ENCODE measurements around the gene ANO5. TPM values are rescaled to one million over a fixed set of nuclear protein-coding genes. Genes with fewer than 3 reads are reported as not detected.

Gene ANO5
- total RNA-seq, 2 experiments from 2014 or later: not detected

- no peak overlapping the region for H2AFZ ChIP-seq (ENCODE audit: low read length)
- no TSS peak for BruUV-seq (replicated peaks)
- no peak for DNase-seq (ENCODE audit: low spot score)
- H3K79me2 ChIP-seq (ENCODE audit: insufficient read depth, low read depth, low read length): no peaks in the 10 kb centered on the region
- TF ChIP-seq CTCF (conservative IDR thresholded peaks at IDR 0.05; ENCODE audit: low read length) (no peak), EZH2phosphoT487 (IDR thresholded peaks at IDR 0.05; ENCODE audit: borderline replicate concordance, low read depth, low read length) (no peak)
- H3K9me3 ChIP-seq (ENCODE audit: low read length): no peaks in the 10 kb centered on the region
- H3K27ac ChIP-seq (ENCODE audit: low read depth, low read length, poor library complexity, severe bottlenecking): no peak overlapping the region
- H4K20me1 ChIP-seq (ENCODE audit: insufficient read depth, low read length): no peaks in the 10 kb centered on the region
- H3K9me2 ChIP-seq (ENCODE audit: insufficient read depth, low read length): no peaks in the 10 kb centered on the region
- H3K4me2 ChIP-seq (ENCODE audit: low read length): no peak overlapping the region
- ChIA-PET CTCF (ENCODE audit: unreplicated experiment) (no interaction called here), POLR2A (interaction anchor here (1.0 kb wide), 1 partner anchor 158 kb away, joined by 8 read pairs; no protein-coding TSS in a partner anchor)
- no peak overlapping the region for H3K4me3 ChIP-seq (ENCODE audit: low read depth, low read length, poor library complexity, severe bottlenecking)
- intact Hi-C loops (cut with micrococcal nuclease; ENCODE audit: unreplicated experiment): loop anchor here (5.0 to 10.0 kb wide), 2 partner anchors 55 to 1648 kb away; no protein-coding TSS in a partner anchor
- no peaks in the 10 kb centered on the region for H3K36me3 ChIP-seq (ENCODE audit: insufficient read depth, low read length)
- no peaks in the 10 kb centered on the region for H3K4me1 ChIP-seq (ENCODE audit: insufficient read depth, low read length, poor library complexity, severe bottlenecking)
Observed at GRCh38 chr11:22302368-22302767, 109.5 kb downstream of the ANO5 start.

- ChIA-PET CTCF (ENCODE audit: unreplicated experiment) (no interaction called here), POLR2A (interaction anchor here (1.1 kb wide), 1 partner anchor 16 kb away, joined by 3 read pairs; no protein-coding TSS in a partner anchor)
- no TSS peak for BruUV-seq (replicated peaks)
- Histone ChIP-seq H3K36me3 (ENCODE audit: insufficient read depth, low read length) (no peaks in the 10 kb centered on the region), H3K79me2 (ENCODE audit: insufficient read depth, low read depth, low read length) (no peaks in the 10 kb centered on the region), H3K4me2 (ENCODE audit: low read length) (no peak overlapping the region), H3K27ac (ENCODE audit: low read depth, low read length, poor library complexity, severe bottlenecking) (no peak overlapping the region), H2AFZ (ENCODE audit: low read length) (no peak overlapping the region), H3K4me3 (ENCODE audit: low read depth, low read length, poor library complexity, severe bottlenecking) (no peak overlapping the region), H3K9me2 (ENCODE audit: insufficient read depth, low read length) (no peaks in the 10 kb centered on the region), H3K9me3 (ENCODE audit: low read length) (no peaks in the 10 kb centered on the region), H3K4me1 (ENCODE audit: insufficient read depth, low read length, poor library complexity, severe bottlenecking) (no peaks in the 10 kb centered on the region), H4K20me1 (ENCODE audit: insufficient read depth, low read length) (no peaks in the 10 kb centered on the region)
- intact Hi-C loops (cut with micrococcal nuclease; ENCODE audit: unreplicated experiment): loop anchor here (5.0 to 10.0 kb wide), 2 partner anchors 57 to 1650 kb away; no protein-coding TSS in a partner anchor
- TF ChIP-seq CTCF (conservative IDR thresholded peaks at IDR 0.05; ENCODE audit: low read length) (peak; percentile 86), EZH2phosphoT487 (IDR thresholded peaks at IDR 0.05; ENCODE audit: borderline replicate concordance, low read depth, low read length) (no peak)
- peak; percentile 47 for DNase-seq (ENCODE audit: low spot score)
Observed at GRCh38 chr11:22304337-22304961, 111.6 kb downstream of the ANO5 start.

GRCh38 chr11:22317656-22318055 is 124.8 kb downstream of the ANO5 start:
- no peak for DNase-seq (ENCODE audit: low spot score)
- H3K9me2 ChIP-seq (ENCODE audit: insufficient read depth, low read length): no peaks in the 10 kb centered on the region
- H2AFZ ChIP-seq (ENCODE audit: low read length): no peak overlapping the region
- no peak overlapping the region for H3K4me3 ChIP-seq (ENCODE audit: low read depth, low read length, poor library complexity, severe bottlenecking)
- H3K4me2 ChIP-seq (ENCODE audit: low read length): no peak overlapping the region
- POLR2A ChIA-PET: no interaction called here
- BruUV-seq (replicated peaks): no TSS peak
- no peaks in the 10 kb centered on the region for H4K20me1 ChIP-seq (ENCODE audit: insufficient read depth, low read length)
- no peaks in the 10 kb centered on the region for H3K4me1 ChIP-seq (ENCODE audit: insufficient read depth, low read length, poor library complexity, severe bottlenecking)
- H3K9me3 ChIP-seq (ENCODE audit: low read length): no peaks in the 10 kb centered on the region
- H3K27ac ChIP-seq (ENCODE audit: low read depth, low read length, poor library complexity, severe bottlenecking): no peak overlapping the region
- TF ChIP-seq CTCF (conservative IDR thresholded peaks at IDR 0.05; ENCODE audit: low read length) (no peak), EZH2phosphoT487 (IDR thresholded peaks at IDR 0.05; ENCODE audit: borderline replicate concordance, low read depth, low read length) (no peak)
- H3K36me3 ChIP-seq (ENCODE audit: insufficient read depth, low read length): no peaks in the 10 kb centered on the region
- no peaks in the 10 kb centered on the region for H3K79me2 ChIP-seq (ENCODE audit: insufficient read depth, low read depth, low read length)
- intact Hi-C loops (cut with micrococcal nuclease; ENCODE audit: unreplicated experiment): no loop called here
- CTCF ChIA-PET (ENCODE audit: unreplicated experiment): no interaction called here

Measured in OCI-LY7 (cell line).